HG02763 (cell line): Measurements from ENCODE around the gene ASTN1.

Experiments
- ATAC-seq: cut with Tn5 transposase; IDR thresholded peaks from one replicate; pipeline ENCODE4 v1.9.1; 2021; ENCODE audit warnings: mild to moderate bottlenecking, moderate library complexity; ENCODE audit not compliant: unreplicated experiment

ASTN1 gene

DNA sequence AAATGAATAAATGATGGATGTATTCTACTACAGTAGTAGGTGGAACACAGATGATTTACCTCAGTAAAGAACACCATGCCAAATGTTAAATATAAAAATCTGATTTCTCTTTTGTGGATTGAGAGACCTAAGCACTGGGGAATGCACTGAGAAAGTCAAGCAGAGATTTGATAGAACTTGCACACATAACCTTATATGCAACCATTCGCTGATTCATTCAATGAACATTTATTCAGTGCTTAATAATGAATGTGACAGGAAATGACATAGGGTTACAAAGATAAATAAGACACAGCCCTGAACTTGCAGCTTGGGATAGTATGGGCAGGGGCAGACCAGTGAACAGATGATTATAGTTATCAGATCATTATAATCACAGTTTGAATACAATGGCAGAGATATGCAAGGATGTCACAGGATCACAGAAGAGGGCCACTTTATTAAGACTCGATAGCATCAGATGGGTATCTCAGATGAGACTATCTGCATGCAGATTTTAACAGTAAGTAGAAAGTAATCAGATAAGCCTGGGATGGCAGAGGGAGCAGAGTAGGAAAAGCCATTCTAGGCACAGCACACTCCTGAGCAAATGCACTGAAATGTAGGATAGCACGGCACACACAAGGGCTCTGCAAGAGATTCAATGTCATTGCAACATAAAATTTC is 169.4 kb downstream of the ASTN1 start:
- ATAC-seq: no peak

DNA sequence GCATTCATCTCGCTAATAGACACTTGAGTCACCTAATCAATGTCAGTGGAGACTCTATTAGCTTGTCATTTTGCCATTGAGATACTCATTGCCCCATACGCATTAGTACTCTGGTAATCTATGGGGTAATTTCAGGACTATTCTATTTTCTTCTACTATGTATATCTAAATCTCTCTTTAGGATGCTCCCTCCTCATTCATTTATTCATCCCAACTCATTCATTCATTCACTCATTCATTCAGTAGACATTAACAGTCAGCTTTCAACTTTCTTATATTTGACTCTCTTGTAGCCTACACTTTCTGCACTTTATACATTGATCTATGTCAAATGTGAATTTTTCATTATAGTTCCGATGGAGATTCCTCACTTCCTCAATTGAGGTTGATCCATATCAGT is 170.9 kb downstream of the ASTN1 start:
- ATAC-seq: no peak

- ATAC-seq: no peak
Observed at GRCh38 chr1:176989754-176990153, 174.8 kb downstream of the ASTN1 start.

GRCh38 chr1:176989023-176989422 is 175.5 kb downstream of the ASTN1 start:
- no peak for ATAC-seq

DNA sequence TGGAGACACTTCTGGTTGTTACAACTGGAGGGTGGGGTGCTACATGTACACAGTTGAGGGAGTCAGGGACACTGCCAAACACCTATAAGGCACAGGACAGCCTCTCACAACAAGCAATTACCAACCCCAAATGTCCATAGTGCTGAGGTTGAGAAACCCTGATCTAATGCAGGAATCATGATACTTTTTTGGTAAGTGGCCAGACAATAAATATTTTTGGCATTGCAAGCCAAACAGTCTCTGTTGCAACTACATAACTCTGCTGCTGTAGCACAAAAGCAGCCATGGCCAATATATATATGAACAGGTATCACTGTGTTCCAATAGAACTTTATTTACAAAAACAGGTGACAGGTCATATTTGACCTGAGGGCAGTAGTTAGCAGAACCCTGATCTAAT is 177.5 kb downstream of the ASTN1 start:
- ATAC-seq: no peak

DNA sequence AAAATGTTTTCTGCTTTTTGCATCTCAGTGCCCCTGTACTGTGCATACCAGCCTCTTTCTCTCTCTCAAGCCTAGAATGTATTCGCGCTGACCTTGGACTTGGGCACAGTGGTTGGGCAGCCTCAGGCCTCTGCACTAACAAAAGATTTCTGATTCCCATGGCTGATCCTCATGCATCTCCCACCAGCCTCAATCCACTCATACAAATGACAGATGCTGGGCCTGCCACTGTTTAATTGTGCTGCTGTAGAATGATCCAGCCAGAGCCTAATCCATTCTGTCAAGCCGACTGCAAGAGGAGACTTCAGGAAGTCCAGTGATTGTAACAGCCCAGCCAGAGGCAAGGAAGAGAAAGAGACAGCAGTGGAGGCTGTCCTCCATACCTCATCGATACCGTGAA is 180.8 kb downstream of the ASTN1 start:
- no peak for ATAC-seq

- ATAC-seq: no peak
Observed at GRCh38 chr1:176976771-176977170, 187.7 kb downstream of the ASTN1 start.

DNA sequence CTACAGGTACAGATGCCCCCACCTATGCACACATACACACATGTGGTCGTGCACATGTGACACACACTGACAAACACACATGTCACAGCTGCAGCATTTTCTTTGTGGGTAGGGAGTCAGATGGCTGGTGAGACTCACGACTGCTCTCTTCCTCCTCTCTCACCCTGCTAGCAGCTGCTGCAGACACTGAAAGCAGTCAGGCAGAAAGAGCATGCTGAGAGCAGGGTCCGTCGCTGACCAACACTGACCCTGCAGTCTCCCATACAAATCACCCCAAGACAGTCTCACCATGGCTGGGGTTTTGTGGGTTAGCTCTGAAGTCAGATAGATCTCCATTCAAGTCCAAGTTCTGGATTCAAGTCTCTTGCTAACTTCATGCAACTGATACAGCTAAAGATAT is 188.3 kb downstream of the ASTN1 start:
- no peak for ATAC-seq

- no peak for ATAC-seq
Observed at GRCh38 chr1:176964687-176965086, 199.8 kb downstream of the ASTN1 start.

DNA sequence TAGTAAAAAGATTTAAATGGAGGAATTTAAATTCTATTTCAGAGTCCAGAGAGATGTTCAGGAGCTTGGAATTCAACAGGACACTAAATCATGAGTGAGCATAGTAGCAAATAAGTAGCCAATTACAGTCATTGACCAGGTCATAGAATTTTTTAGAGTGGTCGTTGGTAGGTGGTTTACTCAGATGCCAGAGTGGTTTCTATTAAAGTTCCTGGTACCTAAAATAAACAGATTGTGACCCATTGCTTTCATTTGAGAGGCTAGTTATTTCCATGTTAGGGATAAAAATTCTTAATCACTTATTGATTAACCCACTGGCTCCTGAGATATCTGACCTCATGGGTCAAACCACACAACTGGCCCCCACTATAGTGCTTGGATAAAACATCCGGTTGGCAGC is 201.3 kb downstream of the ASTN1 start:
- ATAC-seq: no peak

DNA sequence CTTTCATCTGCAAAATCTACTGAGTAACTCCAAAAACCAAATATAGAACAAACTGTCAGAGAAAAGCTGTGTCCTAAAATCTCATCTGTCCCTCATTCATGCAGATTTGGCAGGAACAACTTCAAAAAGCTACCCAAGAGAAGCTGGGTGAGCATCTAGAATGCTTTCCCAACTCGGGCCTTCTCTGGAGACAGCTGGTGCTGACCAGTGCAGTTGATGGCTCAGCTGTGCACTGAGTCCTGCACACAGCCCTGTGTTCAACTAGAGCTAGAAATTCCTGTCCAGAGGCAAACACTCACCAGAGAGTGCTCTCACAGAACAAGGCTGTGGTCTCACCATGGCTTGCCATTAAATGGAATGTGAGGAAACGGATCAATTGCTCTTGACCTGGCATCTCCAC is 202.8 kb downstream of the ASTN1 start:
- ATAC-seq: no peak

DNA sequence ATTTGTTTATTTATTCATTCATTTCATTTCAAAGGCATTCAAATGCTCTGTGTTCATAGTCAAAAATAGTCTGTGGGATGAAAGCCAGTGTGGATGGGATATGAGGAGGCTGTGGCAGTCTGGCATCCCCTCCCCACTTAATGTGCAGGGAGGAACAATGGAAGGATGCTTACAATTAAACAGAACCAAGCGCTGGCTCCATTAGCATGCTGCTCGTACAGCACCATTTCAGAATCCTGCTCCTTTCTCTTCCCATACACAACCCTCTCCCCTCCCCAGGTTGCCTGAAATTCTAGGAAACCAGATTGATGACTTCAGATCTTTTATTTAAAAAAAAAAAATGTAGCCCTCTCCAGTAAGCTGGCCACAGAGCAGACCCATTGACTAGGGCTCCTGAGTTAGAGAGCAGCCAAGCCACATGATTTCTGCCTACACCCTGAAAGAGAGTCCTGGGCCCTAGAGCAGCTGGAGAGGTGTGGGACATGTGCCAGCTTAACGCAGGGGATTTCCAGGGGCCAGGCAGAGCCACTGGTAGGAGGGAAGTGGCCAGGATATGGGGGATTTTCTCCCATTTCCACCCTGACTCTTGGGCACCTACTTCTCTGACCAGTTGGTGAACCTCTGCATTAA is 205.2 kb downstream of the ASTN1 start:
- ATAC-seq: no peak

GRCh38 chr1:176957603-176958002 is 206.9 kb downstream of the ASTN1 start:
- no peak for ATAC-seq

- no peak for ATAC-seq
Observed at GRCh38 chr1:176954242-176954641, 210.3 kb downstream of the ASTN1 start.

DNA sequence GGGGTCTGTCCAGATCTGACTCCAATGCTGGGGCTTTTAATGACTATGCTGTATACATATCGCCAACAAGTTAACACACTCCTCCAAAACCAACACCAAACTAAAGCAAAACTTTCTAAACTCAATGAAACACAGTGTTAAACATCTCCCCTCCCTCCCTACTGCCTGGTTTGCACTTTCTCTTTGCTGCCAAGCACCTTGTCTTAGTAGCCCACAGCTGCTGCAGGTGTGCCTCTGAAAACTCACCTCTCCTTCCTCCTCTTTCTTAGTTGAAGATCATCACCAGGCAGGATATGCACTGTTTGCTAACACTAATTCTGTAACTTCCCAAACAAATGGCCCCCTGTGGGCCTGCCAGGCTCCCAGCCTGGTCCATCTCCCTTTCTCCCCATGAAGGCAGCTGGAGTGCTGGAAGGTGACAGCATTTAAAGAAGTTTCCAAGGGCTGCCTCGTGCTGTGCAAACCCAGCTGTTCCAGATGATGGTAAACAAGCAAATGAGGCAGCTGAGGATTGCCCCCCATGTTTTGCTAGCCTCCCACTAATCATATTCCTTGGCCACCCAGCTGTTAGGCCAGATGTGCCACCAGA is 213.7 kb downstream of the ASTN1 start:
- no peak for ATAC-seq

DNA sequence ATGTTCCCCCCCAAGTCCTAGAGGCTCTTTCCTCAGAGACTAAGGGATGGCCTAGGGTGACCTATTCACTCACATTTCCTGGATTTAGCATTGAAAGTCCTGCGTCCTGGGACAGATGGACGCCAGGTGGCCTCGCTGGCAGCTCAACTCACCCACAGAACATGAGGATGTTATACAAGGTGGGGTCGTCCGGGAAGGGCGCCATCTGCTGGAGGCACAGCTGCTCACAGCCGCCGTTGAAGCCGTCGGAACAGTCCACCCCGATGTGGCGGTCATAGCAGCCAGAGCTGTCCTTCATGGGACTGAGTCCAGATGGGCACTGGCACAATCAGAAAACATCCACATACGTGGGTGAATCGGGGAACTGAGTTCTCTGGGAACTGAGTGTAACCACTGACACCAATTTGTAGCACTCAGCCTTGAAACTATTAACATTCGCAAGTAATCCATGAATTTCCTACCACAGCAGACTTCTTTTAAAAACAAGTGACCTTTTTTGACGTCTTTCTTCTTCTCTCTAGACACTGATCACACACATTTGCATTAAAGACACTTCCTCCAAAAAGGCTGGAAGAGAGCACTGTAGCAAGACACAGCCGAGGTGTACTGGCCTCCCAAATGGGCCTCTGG is 215.4 kb downstream of the ASTN1 start:
- no peak for ATAC-seq

DNA sequence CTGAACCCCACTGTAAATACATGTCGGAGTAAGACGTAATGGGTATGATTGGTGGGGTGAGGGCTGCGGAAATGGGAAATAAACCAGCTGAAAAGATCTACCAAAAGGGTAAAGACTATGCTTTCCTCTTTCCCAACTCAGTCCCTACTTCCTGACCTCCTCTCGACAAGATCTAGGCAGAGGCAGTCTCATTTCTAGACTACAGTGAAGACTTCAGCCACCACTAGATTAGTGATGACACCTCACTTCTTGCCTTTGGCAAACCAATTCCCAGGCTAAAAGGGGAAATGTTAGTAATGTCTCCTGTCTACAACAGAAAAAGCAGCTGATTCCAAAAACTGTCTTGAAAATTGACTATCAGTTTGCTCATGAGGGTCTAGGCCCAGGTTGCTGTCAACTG is 219.9 kb downstream of the ASTN1 start:
- ATAC-seq: no peak

DNA sequence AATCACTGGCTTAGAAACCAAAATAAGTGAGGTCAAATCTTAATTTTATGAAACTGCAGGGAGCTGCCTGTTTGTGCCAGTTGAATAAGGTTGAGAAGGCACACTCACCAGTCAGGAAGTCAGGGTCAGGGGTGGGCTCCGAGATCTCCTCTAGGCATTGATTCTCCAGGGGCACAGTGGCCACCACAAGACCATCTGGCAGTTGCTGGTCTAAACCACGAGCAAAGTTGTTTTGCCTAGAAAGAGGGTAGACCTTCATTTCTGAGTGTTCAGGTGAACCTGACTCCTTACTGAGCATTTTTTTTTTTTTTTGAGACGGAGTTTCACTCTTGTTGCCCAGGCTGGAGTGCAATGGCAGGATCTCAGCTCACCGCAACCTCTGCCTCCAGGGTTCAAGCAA is 220.7 kb downstream of the ASTN1 start:
- ATAC-seq: no peak

DNA sequence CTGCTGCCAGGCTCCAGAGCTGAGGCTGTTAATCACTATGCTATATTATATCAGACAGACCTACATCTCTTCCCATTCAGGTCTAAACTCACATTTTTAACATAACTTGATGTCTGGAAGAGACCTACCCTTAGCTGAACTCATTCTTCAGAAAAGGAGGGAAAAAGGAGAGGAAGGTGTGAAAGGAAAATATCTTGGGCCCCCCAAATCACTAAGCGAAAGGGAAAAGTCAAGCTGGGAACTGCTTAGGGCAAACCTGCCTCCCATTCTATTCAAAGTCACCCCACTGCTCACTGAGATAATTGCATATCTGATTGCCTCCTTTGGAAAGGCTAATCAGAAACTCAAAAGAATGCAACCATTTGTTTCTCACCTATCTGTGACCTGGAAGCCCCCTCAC is 222.2 kb downstream of the ASTN1 start:
- no peak for ATAC-seq

DNA sequence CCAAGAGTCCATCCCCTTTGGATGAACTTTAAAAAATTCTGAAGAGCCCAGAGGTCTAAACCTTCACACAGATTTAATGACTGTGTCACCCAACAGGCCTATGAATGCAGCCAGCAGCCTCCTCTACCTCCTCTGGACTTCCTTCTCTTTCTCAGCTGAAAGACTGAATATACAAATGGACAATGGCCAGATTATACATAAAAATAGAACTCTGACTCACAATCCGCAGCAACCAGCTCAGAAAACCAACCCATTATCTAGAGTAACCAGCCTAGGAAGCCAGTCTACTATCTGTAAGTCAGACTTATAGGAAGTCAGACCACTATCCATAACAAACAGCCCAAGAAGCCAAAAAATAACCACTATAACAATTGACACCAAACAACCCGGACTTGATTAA is 224.5 kb downstream of the ASTN1 start:
- ATAC-seq: no peak

GRCh38 chr1:176938375-176938774 is 226.1 kb downstream of the ASTN1 start:
- no peak for ATAC-seq

DNA sequence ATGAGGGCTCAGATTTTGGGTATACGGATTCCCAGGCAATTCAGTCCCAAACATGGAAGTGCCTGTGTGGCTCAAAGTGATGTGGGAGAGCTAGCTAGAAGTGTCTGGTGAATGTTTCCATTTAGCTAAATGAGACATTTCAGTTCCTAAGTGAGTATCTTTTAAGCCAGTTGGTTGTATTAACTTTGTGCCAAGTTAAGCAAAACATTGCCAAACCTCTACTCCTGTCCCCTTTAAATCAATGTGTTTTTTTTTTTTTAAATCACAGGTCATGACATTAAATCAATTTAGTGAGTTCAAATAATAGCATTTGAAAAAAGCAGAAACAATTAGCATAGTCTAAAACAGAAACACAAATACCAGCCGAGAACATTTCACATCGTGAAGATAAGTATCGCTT is 230.1 kb downstream of the ASTN1 start:
- no peak for ATAC-seq
